Right lobe of liver (tissue), 6 donors: ENCODE measurements around the gene A3GALT2. TPM values are rescaled to one million over a fixed set of nuclear protein-coding genes. Genes with fewer than 3 reads are reported as not detected.

Experiments
- ATAC-seq, 4 donors: fragments of 200-7000 bp; cut with Tn5 transposase; one replicate each; pipeline ENCODE4 v1.9.1; 2020; ENCODE audit warnings: mild to moderate bottlenecking in 4 of 4, moderate library complexity in 4 of 4
- DNase-seq, 3 donors: peaks; one replicate each; pipeline ENCODE4 v3.0.0-alpha.2; 2020
- H3K27ac ChIP-seq, 3 donors: fragments of 200-600 bp; one replicate each; pipeline ENCODE4 v1.8.0; 2022
- H3K27me3 ChIP-seq, 2 donors: fragments of 200-600 bp; one replicate each; pipeline ENCODE4 v1.8.0; 2022
- H3K36me3 ChIP-seq, 4 donors: fragments of 200-600 bp; sonication (generic) in 1 of 4; one replicate each; pipeline versions ENCODE4 v1.5.1 to v1.8.0; 2017 to 2022; ENCODE audit warnings: control low read depth in 1 of 4
- H3K4me1 ChIP-seq, 4 donors: fragments of 200-600 bp; sonication (generic) in 1 of 4; one replicate each; pipeline versions ENCODE4 v1.5.1 to v1.8.0; 2017 to 2022; ENCODE audit warnings: control low read depth in 1 of 4
- H3K4me3 ChIP-seq, 3 donors: fragments of 200-600 bp; one replicate each; pipeline ENCODE4 v1.8.0; 2022
- H3K9me3 ChIP-seq, 4 donors: fragments of 200-600 bp; sonication (generic) in 1 of 4; one replicate each; pipeline versions ENCODE4 v1.5.1 to v1.8.0; 2017 to 2022; ENCODE audit warnings: control low read depth in 1 of 4
- CTCF ChIP-seq, 4 donors: fragments of 200-600 bp in 3 of 4; fragments of 450-650 bp in 1 of 4; IDR thresholded peaks; one replicate each; pipeline versions ENCODE4 v1.5.1 to v1.8.0; 2016 to 2022; ENCODE audit warnings: antibody characterized with exemption in 4 of 4, mild to moderate bottlenecking in 2 of 4
- POLR2A ChIP-seq: fragments of 450-650 bp; IDR thresholded peaks from one replicate; pipeline ENCODE4 v1.6.1; 2017; ENCODE audit warnings: antibody characterized with exemption, mild to moderate bottlenecking
- WGBS: methylation state at CpG from one replicate; pipeline ENCODE4 v1.1.6; 2018; ENCODE audit warnings: low coverage, low lambda C conversion rate; ENCODE audit not compliant: insufficient coverage; ENCODE audit errors: missing lambda C conversion rate; 5-methylcytosine and 5-hydroxymethylcytosine counted together
- intact Hi-C, 2 donors: fragments of 100-400 bp; cut with DNase I; formaldehyde crosslinking; loops; one replicate each; pipeline versions ENCODE4 v1.11.2 to v1.14.1; 2022
- total RNA-seq, 6 experiments: library from RNA; depleted of rRNA in 2 of 6; stranded (reverse); fragments of >200 nt in 2 of 6; fragmentation: NEBNext Ultra II Directional in 3 of 6; extraction: Animal tissue kit (Norgen Biotek cat#: 25700) in 3 of 6; gene quantifications; one replicate each; pipeline versions ENCODE4 v1.1.0 to v1.2.4, GENCODE V29; 2016 to 2023
- donor health status: DM: no; HTN: yes; CAD: no.
- donor health status: DM: no; HTN: no; CAD: no.
- donor health status: DM: no; HTN: no; CAD: no.
- donor health status: DM: no; HTN: yes; CAD: no.
- donor health status: DM: no; HTN: yes; CAD: no.

A3GALT2 gene
- total RNA-seq, 6 experiments from 2014 or later: not detected

- Histone ChIP-seq H3K27ac (no peak overlapping the region), H3K4me3 (no peak overlapping the region), H3K36me3 (peaks cover 0 to 14% (median under 1%) of the 10 kb centered on the region in 4 donors), H3K27me3 (no peaks in the 10 kb centered on the region), H3K9me3 (no peaks in the 10 kb centered on the region), H3K4me1 (no peaks in the 10 kb centered on the region)
- intact Hi-C loops: no loop called here
- 25% methylated on average over 2 of the region's 7 CpGs for WGBS
- ATAC-seq: no peak
- peak in 1 of 3 donors; percentile 32 for DNase-seq
- TF ChIP-seq POLR2A (no peak), CTCF (IDR thresholded peaks at IDR 0.05) (no peak)
Observed at GRCh38 chr1:33273961-33274371, 46.9 kb downstream of the A3GALT2 start.

GRCh38 chr1:33273406-33273805 lies 47.5 kb downstream of the A3GALT2 start:
- DNase-seq (peak in 1 of 3 donors; percentile 29), ATAC-seq (peak in 1 of 4 donors; percentile 19)
- H3K36me3 ChIP-seq: peaks cover 0 to 11% (median under 1%) of the 10 kb centered on the region in 4 donors
- intact Hi-C loops: no loop called here
- no peaks in the 10 kb centered on the region for H3K4me1 ChIP-seq
- no peak overlapping the region for H3K4me3 ChIP-seq
- H3K9me3 ChIP-seq: no peaks in the 10 kb centered on the region
- H3K27ac ChIP-seq: no peak overlapping the region
- WGBS: 57% methylated on average over 1 of the region's 3 CpGs
- TF ChIP-seq POLR2A: no peak
- no peak for TF ChIP-seq CTCF (IDR thresholded peaks at IDR 0.05)
- H3K27me3 ChIP-seq: no peaks in the 10 kb centered on the region

GRCh38 chr1:33272930-33273329 lies 48.0 kb downstream of the A3GALT2 start:
- H3K9me3 ChIP-seq: no peaks in the 10 kb centered on the region
- peak in 1 of 3 donors; percentile 30 for DNase-seq
- intact Hi-C loops: no loop called here
- no peak for ATAC-seq
- no peaks in the 10 kb centered on the region for H3K4me1 ChIP-seq
- peaks cover 0 to 6% (median under 1%) of the 10 kb centered on the region in 4 donors for H3K36me3 ChIP-seq
- H3K27ac ChIP-seq: no peak overlapping the region
- H3K4me3 ChIP-seq: no peak overlapping the region
- no CpG with 5 or more reads among the region's 1 CpG for WGBS
- no peaks in the 10 kb centered on the region for H3K27me3 ChIP-seq
- no peak for TF ChIP-seq CTCF (IDR thresholded peaks at IDR 0.05)
- TF ChIP-seq POLR2A: no peak

- ATAC-seq (no peak), DNase-seq (peak in 1 of 3 donors; percentile 33)
- Histone ChIP-seq H3K27ac (no peak overlapping the region), H3K36me3 (peaks cover 0 to 2% (median under 1%) of the 10 kb centered on the region in 4 donors), H3K27me3 (no peaks in the 10 kb centered on the region), H3K4me1 (no peaks in the 10 kb centered on the region), H3K4me3 (no peak overlapping the region), H3K9me3 (no peaks in the 10 kb centered on the region)
- intact Hi-C loops: no loop called here
- TF ChIP-seq POLR2A: no peak
- no peak for TF ChIP-seq CTCF (IDR thresholded peaks at IDR 0.05)
- WGBS: 83% methylated on average over 1 of the region's 3 CpGs
Observed at GRCh38 chr1:33272509-33272908, 48.4 kb downstream of the A3GALT2 start.
